Measurements from ENCODE around the gene AFTPH.

- TF ChIP-seq CTCF (IDR thresholded peaks at IDR 0.05; ENCODE audit: borderline replicate concordance, extremely low read depth, low read length, poor library complexity, severe bottlenecking), result no peak
- TF ChIP-seq EZH2 (IDR thresholded peaks at IDR 0.05; ENCODE audit: borderline replicate concordance, low read depth, low read length, severe bottlenecking), result no peak
Measured at GRCh38 chr2:64629875-64630274, 105.7 kb downstream of the AFTPH start.

All from DND-41 (cell line).